Dendritic cell treated with granulocyte-macrophage colony-stimulating factor and Interleukin-4, amounts not matched to agents 40 ng/mL and 50 ng/mL, for 4 days (primary cell): ENCODE results near the gene ING3.
A peak's percentile ranks its signal among the peaks of the same experiment; 100 is the strongest.

Experiments used
- H3K27ac Mint-ChIP-seq: one replicate; pipeline ENCODE4 v1.8.0; 2022; ENCODE audit warnings: mild to moderate bottlenecking, mixed read lengths
- H3K27me3 Mint-ChIP-seq: one replicate; pipeline ENCODE4 v1.8.0; 2022; ENCODE audit warnings: mild to moderate bottlenecking, mixed read lengths
- H3K36me3 Mint-ChIP-seq: one replicate; pipeline ENCODE4 v1.8.0; 2022; ENCODE audit warnings: low read depth, mixed read lengths
- H3K4me1 Mint-ChIP-seq: one replicate; pipeline ENCODE4 v1.8.0; 2022; ENCODE audit warnings: low read depth, mixed read lengths
- H3K4me3 Mint-ChIP-seq: one replicate; pipeline ENCODE4 v1.8.0; 2022; ENCODE audit warnings: mild to moderate bottlenecking, moderate library complexity, mixed read lengths
- H3K9me3 Mint-ChIP-seq: one replicate; pipeline ENCODE4 v1.8.0; 2022; ENCODE audit warnings: mixed read lengths
- intact Hi-C: fragments of 100-400 bp; cut with micrococcal nuclease; formaldehyde crosslinking; loops from one replicate; pipeline ENCODE4 v1.15.0; 2022

Gene ING3

GRCh38 chr7:121008816-121009215 is 58.2 kb downstream of the ING3 start:
- Mint-ChIP-seq H3K27ac (no peak overlapping the region), H3K4me3 (no peak overlapping the region), H3K4me1 (peaks cover 26% of the 10 kb centered on the region), H3K9me3 (no peaks in the 10 kb centered on the region), H3K36me3 (no peaks in the 10 kb centered on the region), H3K27me3 (peaks cover 2% of the 10 kb centered on the region)
- intact Hi-C loops, result no loop called here

- H3K4me1 Mint-ChIP-seq, result peaks cover 34% of the 10 kb centered on the region
- no peak overlapping the region for H3K27ac Mint-ChIP-seq
- intact Hi-C loops, result no loop called here
- no peak overlapping the region for H3K4me3 Mint-ChIP-seq
- H3K27me3 Mint-ChIP-seq, result no peaks in the 10 kb centered on the region
- H3K36me3 Mint-ChIP-seq, result no peaks in the 10 kb centered on the region
- no peaks in the 10 kb centered on the region for H3K9me3 Mint-ChIP-seq
These were observed 60.8 kb downstream of the ING3 start for GRCh38 chr7:121011401-121011800.

- intact Hi-C loops, result no loop called here
- no peak overlapping the region for H3K4me3 Mint-ChIP-seq
- no peaks in the 10 kb centered on the region for H3K27me3 Mint-ChIP-seq
- H3K27ac Mint-ChIP-seq, result no peak overlapping the region
- no peaks in the 10 kb centered on the region for H3K36me3 Mint-ChIP-seq
- H3K9me3 Mint-ChIP-seq, result no peaks in the 10 kb centered on the region
- H3K4me1 Mint-ChIP-seq, result peaks cover 27% of the 10 kb centered on the region
These were observed 61.7 kb downstream of the ING3 start for GRCh38 chr7:121012170-121012874.

- H3K36me3 Mint-ChIP-seq, result no peaks in the 10 kb centered on the region
These were observed 62.3 kb downstream of the ING3 start for GRCh38 chr7:121012919-121013318.

GRCh38 chr7:121015560-121015959 is 65.0 kb downstream of the ING3 start:
- H3K4me1 Mint-ChIP-seq, result peaks cover 37% of the 10 kb centered on the region
- intact Hi-C loops, result no loop called here
- no peaks in the 10 kb centered on the region for H3K9me3 Mint-ChIP-seq
- H3K27me3 Mint-ChIP-seq, result no peaks in the 10 kb centered on the region
- H3K36me3 Mint-ChIP-seq, result no peaks in the 10 kb centered on the region
- peak overlapping the region; percentile 14 for H3K27ac Mint-ChIP-seq
- H3K4me3 Mint-ChIP-seq, result no peak overlapping the region

More at GRCh38 chr7:121012919-121013318, 62.3 kb downstream of the ING3 start:
- H3K9me3 Mint-ChIP-seq, result no peaks in the 10 kb centered on the region
- H3K4me3 Mint-ChIP-seq, result no peak overlapping the region
- peaks cover 25% of the 10 kb centered on the region for H3K4me1 Mint-ChIP-seq
- no peak overlapping the region for H3K27ac Mint-ChIP-seq
- intact Hi-C loops, result no loop called here
- H3K27me3 Mint-ChIP-seq, result no peaks in the 10 kb centered on the region

DNA sequence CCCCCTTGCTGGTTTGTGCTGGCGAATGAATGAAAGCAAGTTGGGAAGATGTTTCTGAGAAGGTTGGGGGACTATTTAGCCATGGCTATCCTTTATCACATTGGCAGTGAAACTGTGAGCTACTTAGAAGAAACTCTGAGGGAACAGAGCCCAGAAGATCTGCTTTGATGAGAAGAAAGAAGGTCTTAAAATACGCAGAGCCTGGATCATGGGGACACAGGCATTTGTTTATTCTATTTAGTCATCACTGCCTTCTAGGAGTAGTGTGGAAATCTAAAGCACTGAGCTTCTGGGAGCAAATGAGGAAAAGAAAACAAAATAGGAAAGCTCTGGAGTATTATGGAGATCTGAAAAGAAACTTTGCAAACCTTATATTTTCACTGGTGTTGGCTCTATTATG is 66.4 kb downstream of the ING3 start:
- Mint-ChIP-seq H3K4me1 (peaks cover 37% of the 10 kb centered on the region), H3K9me3 (no peaks in the 10 kb centered on the region), H3K36me3 (no peaks in the 10 kb centered on the region), H3K27ac (peak overlapping the region; percentile 27), H3K4me3 (no peak overlapping the region), H3K27me3 (no peaks in the 10 kb centered on the region)
- intact Hi-C loops, result no loop called here

- Mint-ChIP-seq H3K4me3 (no peak overlapping the region), H3K27me3 (no peaks in the 10 kb centered on the region), H3K36me3 (no peaks in the 10 kb centered on the region), H3K27ac (no peak overlapping the region), H3K9me3 (no peaks in the 10 kb centered on the region), H3K4me1 (peaks cover 37% of the 10 kb centered on the region)
- intact Hi-C loops, result no loop called here
These were observed 67.0 kb downstream of the ING3 start for GRCh38 chr7:121017586-121017985.

DNA sequence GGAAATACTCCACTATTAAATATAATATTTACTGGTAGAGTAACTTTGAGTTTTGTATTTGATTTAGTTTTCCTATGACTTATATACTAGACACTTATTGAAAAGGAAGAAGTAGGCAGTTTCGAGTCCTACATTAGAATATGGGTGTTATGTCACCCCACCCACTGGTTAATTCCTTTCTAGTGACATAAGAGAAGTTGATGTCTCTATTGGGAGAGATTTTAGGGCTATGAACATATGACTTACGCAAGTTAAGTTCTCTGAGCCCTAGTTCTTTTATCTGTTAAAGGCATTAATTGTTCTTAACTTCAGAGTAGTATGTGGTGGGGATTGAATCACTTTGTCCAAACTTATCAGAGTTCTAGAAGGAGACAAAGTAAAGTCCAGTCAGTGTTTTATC is 68.4 kb downstream of the ING3 start:
- Mint-ChIP-seq H3K4me1 (peaks cover 44% of the 10 kb centered on the region), H3K4me3 (no peak overlapping the region), H3K27ac (no peak overlapping the region), H3K36me3 (no peaks in the 10 kb centered on the region), H3K9me3 (no peaks in the 10 kb centered on the region), H3K27me3 (no peaks in the 10 kb centered on the region)
- intact Hi-C loops, result no loop called here

DNA sequence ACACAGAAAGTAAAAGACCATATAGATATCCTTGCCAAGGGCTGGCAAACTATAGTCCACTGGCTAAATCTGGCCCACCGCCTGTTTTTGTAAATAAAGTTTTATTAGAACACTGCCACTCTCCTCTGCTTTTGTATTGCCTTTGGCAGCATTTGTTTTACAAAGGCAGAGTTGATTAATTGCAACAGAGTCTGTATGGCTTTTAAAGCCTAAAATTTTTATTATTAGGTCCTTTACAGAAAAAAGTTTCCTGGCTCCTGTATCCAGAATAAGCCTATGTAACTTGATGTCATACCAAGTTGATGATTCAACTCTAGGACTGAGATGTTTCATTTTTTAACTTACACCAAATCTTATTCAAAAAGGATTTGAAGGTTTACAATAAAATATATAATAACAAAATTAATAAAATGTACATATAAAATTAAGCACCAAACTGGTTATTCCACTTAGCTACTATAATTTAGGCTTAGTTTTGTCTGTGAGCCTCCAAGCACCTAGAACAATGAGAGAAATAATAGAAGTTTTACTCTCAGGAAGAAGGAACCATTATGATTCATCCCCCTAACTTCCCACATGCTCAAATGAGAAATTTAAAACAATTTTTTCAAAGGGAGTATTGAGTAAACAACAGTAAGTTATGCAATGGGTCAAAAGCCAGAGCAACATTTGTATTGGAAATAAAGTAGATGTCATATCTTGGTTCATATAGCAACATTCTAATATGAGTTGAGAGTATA is 69.8 kb downstream of the ING3 start:
- Mint-ChIP-seq H3K36me3 (no peaks in the 10 kb centered on the region), H3K4me3 (no peak overlapping the region), H3K27ac (no peak overlapping the region), H3K9me3 (no peaks in the 10 kb centered on the region), H3K27me3 (no peaks in the 10 kb centered on the region), H3K4me1 (peaks cover 42% of the 10 kb centered on the region)
- intact Hi-C loops, result loop anchor here (5.0 kb wide), 1 partner anchor 33 kb away; the partner anchor contains the start of gene CPED1

DNA sequence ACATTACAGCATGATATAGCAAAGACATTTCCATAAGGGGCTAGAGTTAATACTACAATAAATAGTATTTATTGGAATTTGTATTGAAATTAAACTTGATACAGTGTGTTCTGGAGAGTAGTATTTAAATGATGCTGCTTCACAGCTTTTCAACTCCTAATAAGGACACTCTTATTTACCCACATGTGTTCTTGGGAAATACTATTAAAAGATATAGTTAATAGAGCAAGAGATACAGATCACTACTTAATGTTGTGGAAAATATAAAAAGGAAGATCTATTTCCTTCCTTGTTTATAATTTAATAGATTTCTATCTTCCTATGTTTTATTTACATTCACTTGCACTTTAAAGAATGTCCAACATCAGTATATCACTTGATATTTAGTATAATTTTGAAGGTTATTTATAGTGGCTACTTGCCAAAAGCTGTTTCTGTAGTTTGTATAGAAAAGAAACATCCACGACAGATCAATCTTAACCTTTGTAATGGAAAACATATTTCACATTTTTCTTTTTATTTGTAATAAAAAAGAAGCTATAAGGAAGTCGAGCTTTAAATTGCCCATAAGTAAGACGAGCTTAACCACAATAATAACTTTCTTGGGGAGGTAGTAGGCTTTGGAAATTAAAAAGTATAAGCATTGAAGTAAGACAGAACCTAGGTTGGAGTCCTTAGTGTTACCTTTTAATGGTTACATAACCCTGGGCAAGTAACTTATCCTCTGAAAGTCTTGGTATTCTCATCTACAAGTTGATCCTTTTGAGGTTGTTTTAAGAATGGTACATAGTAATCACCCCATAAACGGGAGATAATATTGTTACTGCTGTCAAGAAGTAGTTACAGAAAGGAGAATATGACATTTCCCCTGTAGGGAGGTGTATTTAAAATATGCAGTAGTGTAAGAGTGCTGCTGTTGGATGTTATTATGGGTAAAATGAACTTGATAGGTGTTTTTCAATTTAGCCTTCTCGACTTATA is 70.7 kb downstream of the ING3 start:
- Mint-ChIP-seq H3K27me3 (no peaks in the 10 kb centered on the region), H3K27ac (no peak overlapping the region)

GRCh38 chr7:121023194-121023593 is 72.6 kb downstream of the ING3 start:
- Mint-ChIP-seq H3K9me3 (no peaks in the 10 kb centered on the region), H3K4me3 (no peak overlapping the region), H3K27ac (no peak overlapping the region), H3K27me3 (no peaks in the 10 kb centered on the region), H3K36me3 (no peaks in the 10 kb centered on the region), H3K4me1 (peaks cover 37% of the 10 kb centered on the region)
- intact Hi-C loops, result loop anchor here (5.0 kb wide), 1 partner anchor 36 kb away; the partner anchor contains the start of gene CPED1

More for the DNA sequence above, 70.7 kb downstream of the ING3 start:
- H3K4me3 Mint-ChIP-seq, result no peak overlapping the region
- peaks cover 40% of the 10 kb centered on the region for H3K4me1 Mint-ChIP-seq
- no peaks in the 10 kb centered on the region for H3K36me3 Mint-ChIP-seq
- intact Hi-C loops, result loop anchor here (5.0 kb wide), 1 partner anchor 34 kb away; the partner anchor contains the start of gene CPED1
- no peaks in the 10 kb centered on the region for H3K9me3 Mint-ChIP-seq

GRCh38 chr7:121023683-121024511 is 73.3 kb downstream of the ING3 start:
- Mint-ChIP-seq H3K27me3 (no peaks in the 10 kb centered on the region), H3K27ac (no peak overlapping the region), H3K9me3 (no peaks in the 10 kb centered on the region), H3K4me3 (no peak overlapping the region), H3K4me1 (peaks cover 30% of the 10 kb centered on the region), H3K36me3 (no peaks in the 10 kb centered on the region)
- intact Hi-C loops, result loop anchor here (5.0 kb wide), 1 partner anchor 37 kb away; the partner anchor contains the start of gene CPED1

DNA sequence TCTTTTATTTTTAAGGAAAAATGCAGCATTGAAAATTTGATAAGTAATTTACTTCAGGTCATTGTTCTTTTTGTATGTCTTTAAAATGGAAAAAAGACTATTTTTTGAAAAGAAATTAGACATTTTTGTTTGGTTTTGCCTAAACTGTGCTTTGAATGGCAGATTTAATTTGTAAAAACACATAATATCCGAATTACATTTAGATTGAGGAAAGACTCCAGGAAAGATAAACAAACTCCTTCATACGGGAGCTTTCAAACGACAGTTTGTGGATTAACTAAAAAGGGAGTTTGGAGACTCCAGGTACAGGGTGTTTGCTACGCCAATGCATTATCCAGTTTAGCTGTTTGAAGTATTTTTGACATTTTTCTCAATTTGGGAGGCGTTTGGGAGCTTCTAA is 74.0 kb downstream of the ING3 start:
- Mint-ChIP-seq H3K4me1 (peaks cover 26% of the 10 kb centered on the region), H3K4me3 (no peak overlapping the region), H3K27ac (no peak overlapping the region), H3K27me3 (no peaks in the 10 kb centered on the region), H3K36me3 (no peaks in the 10 kb centered on the region), H3K9me3 (no peaks in the 10 kb centered on the region)
- intact Hi-C loops, result loop anchor here (5.0 kb wide), 1 partner anchor 37 kb away; the partner anchor contains the start of gene CPED1
